Astrocyte (in vitro differentiated cells and primary cell): ENCODE results near the gene TCEA2. TPM values are rescaled to one million over a fixed set of nuclear protein-coding genes. Genes with fewer than 3 reads are reported as not detected.

Experiments used
- DNase-seq: peaks from one replicate; pipeline ENCODE4 v3.0.0-alpha.2; 2010; ENCODE audit warnings: low read depth
- FAIRE-seq: peaks from 2 replicates; lab custom pipeline; 2011; peaks lifted over from hg19 to GRCh38; lab: Jason Lieb, UNC
- H2AFZ ChIP-seq: 2 replicates; pipeline ENCODE4 v1.6.0; 2012; ENCODE audit warnings: low read depth, low read length, inconsistent platforms
- H3K27ac ChIP-seq: 2 replicates; pipeline ENCODE4 v1.5.1; 2011; ENCODE audit warnings: low read depth, low read length, inconsistent platforms
- H3K27me3 ChIP-seq: 2 replicates; pipeline ENCODE4 v1.6.0; 2011; ENCODE audit warnings: low read length, inconsistent platforms; ENCODE audit not compliant: insufficient read depth
- H3K36me3 ChIP-seq: 2 replicates; pipeline ENCODE4 v1.5.1; 2011; ENCODE audit warnings: low read length, inconsistent platforms; ENCODE audit not compliant: insufficient read depth
- H3K4me1 ChIP-seq: 2 replicates; pipeline ENCODE4 v1.5.1; 2011; ENCODE audit warnings: low read length, inconsistent platforms; ENCODE audit not compliant: insufficient read depth
- H3K4me2 ChIP-seq: 2 replicates; pipeline ENCODE4 v1.6.0; 2012; ENCODE audit warnings: low read length, inconsistent platforms
- H3K4me3 ChIP-seq: 2 replicates; pipeline ENCODE4 v1.5.1; 2011; ENCODE audit warnings: low read depth, mild to moderate bottlenecking, low read length, inconsistent platforms; ENCODE audit not compliant: insufficient read depth
- H3K79me2 ChIP-seq: 2 replicates; pipeline ENCODE4 v1.6.0; 2012; ENCODE audit warnings: mild to moderate bottlenecking, low read length, inconsistent platforms; ENCODE audit not compliant: insufficient read depth
- H3K9ac ChIP-seq: 2 replicates; pipeline ENCODE4 v1.6.0; 2012; ENCODE audit warnings: mild to moderate bottlenecking, low read length, inconsistent platforms
- H3K9me3 ChIP-seq: 2 replicates; pipeline ENCODE4 v1.5.1; 2012; ENCODE audit warnings: low read depth, mild to moderate bottlenecking, low read length, inconsistent platforms; ENCODE audit not compliant: insufficient read depth
- H4K20me1 ChIP-seq: 2 replicates; pipeline ENCODE4 v1.6.0; 2012; ENCODE audit warnings: low read length, inconsistent platforms; ENCODE audit not compliant: insufficient read depth
- H3K27ac Mint-ChIP-seq: one replicate; pipeline ENCODE4 v1.8.0; 2021; ENCODE audit warnings: mild to moderate bottlenecking, mixed read lengths; ENCODE audit not compliant: unreplicated experiment
- H3K27me3 Mint-ChIP-seq: one replicate; pipeline ENCODE4 v1.8.0; 2021; ENCODE audit warnings: low read depth, mixed read lengths; ENCODE audit not compliant: unreplicated experiment
- H3K36me3 Mint-ChIP-seq: one replicate; pipeline ENCODE4 v1.8.0; 2021; ENCODE audit warnings: low read depth, mixed read lengths; ENCODE audit not compliant: unreplicated experiment
- H3K4me1 Mint-ChIP-seq: one replicate; pipeline ENCODE4 v1.8.0; 2021; ENCODE audit warnings: low read depth, mixed read lengths; ENCODE audit not compliant: unreplicated experiment
- H3K4me3 Mint-ChIP-seq: one replicate; pipeline ENCODE4 v1.8.0; 2021; ENCODE audit warnings: mild to moderate bottlenecking, moderate library complexity, mixed read lengths; ENCODE audit not compliant: unreplicated experiment
- H3K9me3 Mint-ChIP-seq: one replicate; pipeline ENCODE4 v1.8.0; 2021; ENCODE audit warnings: mild to moderate bottlenecking, mixed read lengths; ENCODE audit not compliant: unreplicated experiment
- CTCF ChIP-seq: IDR thresholded peaks from 2 replicates; pipeline ENCODE4 v1.5.1; 2011; ENCODE audit warnings: low read depth, mild to moderate bottlenecking, inconsistent platforms, low read length, moderate library complexity; ENCODE audit not compliant: insufficient read depth
- EZH2 ChIP-seq: IDR thresholded peaks from 2 replicates; pipeline ENCODE4 v1.6.1; 2012; ENCODE audit warnings: mild to moderate bottlenecking, low read length, inconsistent platforms; ENCODE audit not compliant: insufficient read depth
- total RNA-seq: library from RNA; stranded (reverse); gene quantifications from 2 replicates; pipeline ENCODE4 v1.2.1, GENCODE V29; 2021

The TCEA2 gene
- total RNA-seq, 1 donor from 2014 or later = 53.1 TPM

- H3K36me3 Mint-ChIP-seq = no peaks in the 10 kb centered on the region
- Histone ChIP-seq H4K20me1 (peaks cover 9% of the 10 kb centered on the region), H2AFZ (peak within 1 kb of the TSS; percentile 63), H3K27ac (no peak within 1 kb of the TSS), H3K79me2 (no peaks in the 10 kb centered on the region), H3K9me3 (peaks cover 2% of the 10 kb centered on the region), H3K4me3 (no peak within 1 kb of the TSS), H3K36me3 (no peaks in the 10 kb centered on the region), H3K4me2 (peak within 1 kb of the TSS; percentile 83), H3K27me3 (peaks cover 38% of the 10 kb centered on the region), H3K4me1 (peaks cover 10% of the 10 kb centered on the region), H3K9ac (no peak within 1 kb of the TSS)
- TF ChIP-seq CTCF (no peak), EZH2 (peak; percentile 79)
- H3K4me3 Mint-ChIP-seq = peak within 1 kb of the TSS; percentile 89
- H3K4me1 Mint-ChIP-seq = no peaks in the 10 kb centered on the region
- H3K27me3 Mint-ChIP-seq = peaks cover 26% of the 10 kb centered on the region
- FAIRE-seq = no peak
- no peak within 1 kb of the TSS for H3K27ac Mint-ChIP-seq
- no peak for DNase-seq
- H3K9me3 Mint-ChIP-seq = peaks cover 4% of the 10 kb centered on the region
Measured at GRCh38 chr20:64083804-64084684, 21.0 kb downstream of the TCEA2 start, which contains the start of gene LKAAEAR1. Gene LKAAEAR1, minus strand, starts transcription at chr20:64084398. Its CDS starts 179 bp downstream, at chr20:64084219.

GRCh38 chr20:64084685-64085152, 21.7 kb downstream of the TCEA2 start:
- H3K27me3 ChIP-seq = peaks cover 38% of the 10 kb centered on the region
- peaks cover 2% of the 10 kb centered on the region for H3K9me3 ChIP-seq
- TF ChIP-seq CTCF = no peak
- peak; percentile 61 for TF ChIP-seq EZH2
- peaks cover 4% of the 10 kb centered on the region for H3K9me3 Mint-ChIP-seq
- no peak overlapping the region for H3K9ac ChIP-seq
- H3K4me1 ChIP-seq = peaks cover 8% of the 10 kb centered on the region
- H3K4me3 Mint-ChIP-seq = peak overlapping the region; percentile 89
- H3K27ac ChIP-seq = no peak overlapping the region
- H3K79me2 ChIP-seq = no peaks in the 10 kb centered on the region
- no peaks in the 10 kb centered on the region for H3K36me3 Mint-ChIP-seq
- H2AFZ ChIP-seq = no peak overlapping the region
- H3K27ac Mint-ChIP-seq = no peak overlapping the region
- H3K27me3 Mint-ChIP-seq = peaks cover 32% of the 10 kb centered on the region
- peaks cover 9% of the 10 kb centered on the region for H4K20me1 ChIP-seq
- no peaks in the 10 kb centered on the region for H3K4me1 Mint-ChIP-seq
- no peak overlapping the region for H3K4me2 ChIP-seq
- H3K4me3 ChIP-seq = no peak overlapping the region
- no peaks in the 10 kb centered on the region for H3K36me3 ChIP-seq
- FAIRE-seq (no peak), DNase-seq (no peak)

- FAIRE-seq = no peak
- peaks cover 44% of the 10 kb centered on the region for H3K27me3 Mint-ChIP-seq
- no peak overlapping the region for H3K27ac Mint-ChIP-seq
Measured at GRCh38 chr20:64086801-64087200, 23.8 kb downstream of the TCEA2 start.

More at GRCh38 chr20:64086801-64087200, 23.8 kb downstream of the TCEA2 start:
- Histone ChIP-seq H3K9me3 (peaks cover 2% of the 10 kb centered on the region), H2AFZ (no peak overlapping the region), H3K27ac (no peak overlapping the region), H3K27me3 (peaks cover 43% of the 10 kb centered on the region), H3K79me2 (no peaks in the 10 kb centered on the region), H4K20me1 (peaks cover 9% of the 10 kb centered on the region), H3K36me3 (no peaks in the 10 kb centered on the region), H3K4me3 (no peak overlapping the region), H3K4me1 (peaks cover 8% of the 10 kb centered on the region), H3K4me2 (no peak overlapping the region), H3K9ac (no peak overlapping the region)
- peaks cover 4% of the 10 kb centered on the region for H3K9me3 Mint-ChIP-seq
- DNase-seq = no peak
- H3K4me1 Mint-ChIP-seq = no peaks in the 10 kb centered on the region
- TF ChIP-seq CTCF = no peak
- TF ChIP-seq EZH2 = no peak
- H3K4me3 Mint-ChIP-seq = no peak overlapping the region
- no peaks in the 10 kb centered on the region for H3K36me3 Mint-ChIP-seq
